ENCODE results near the gene SELENOK. TPM values are rescaled to one million over a fixed set of nuclear protein-coding genes. Genes with fewer than 3 reads are reported as not detected.

SELENOK gene
- total RNA-seq, 1 donor from 2014 or later, result 20.4 TPM

GRCh38 chr3:53884623-53885022 is 7.0 kb downstream of the SELENOK start:
- DNase-seq (ENCODE audit: extremely low read depth, low read depth, low spot score), result no peak

GRCh38 chr3:53883008-53883407 is 8.7 kb downstream of the SELENOK start:
- DNase-seq (ENCODE audit: extremely low read depth, low read depth, low spot score), result no peak

GRCh38 chr3:53881691-53882593 is 9.7 kb downstream of the SELENOK start, which contains the start of gene ACTR8:
TSS of gene ACTR8 (minus strand) at chr3:53882152. CDS start at chr3:53882101, 51 bp downstream.
- no peak for DNase-seq (ENCODE audit: extremely low read depth, low read depth, low spot score)

GRCh38 chr3:53880396-53881345 is 11.0 kb downstream of the SELENOK start:
- no peak for DNase-seq (ENCODE audit: extremely low read depth, low read depth, low spot score)

GRCh38 chr3:53865732-53866499 is 25.7 kb downstream of the SELENOK start:
- no peak for DNase-seq (ENCODE audit: extremely low read depth, low read depth, low spot score)

- no peak for DNase-seq (ENCODE audit: extremely low read depth, low read depth, low spot score)
Observed at GRCh38 chr3:53863145-53863544, 28.5 kb downstream of the SELENOK start.

- no peak for DNase-seq (ENCODE audit: extremely low read depth, low read depth, low spot score)
Observed at GRCh38 chr3:53862241-53862640, 29.4 kb downstream of the SELENOK start.

GRCh38 chr3:53860196-53860595 is 31.5 kb downstream of the SELENOK start:
- DNase-seq (ENCODE audit: extremely low read depth, low read depth, low spot score), result no peak

- no peak for DNase-seq (ENCODE audit: extremely low read depth, low read depth, low spot score)
Observed at GRCh38 chr3:53859178-53859577, 32.5 kb downstream of the SELENOK start.

- DNase-seq (ENCODE audit: extremely low read depth, low read depth, low spot score), result no peak
Observed at GRCh38 chr3:53858096-53858741, 33.4 kb downstream of the SELENOK start.

GRCh38 chr3:53856964-53857363 is 34.7 kb downstream of the SELENOK start:
- no peak for DNase-seq (ENCODE audit: extremely low read depth, low read depth, low spot score)

- no peak for DNase-seq (ENCODE audit: extremely low read depth, low read depth, low spot score)
Observed at GRCh38 chr3:53850895-53851294, 40.8 kb downstream of the SELENOK start.

GRCh38 chr3:53849916-53850315 is 41.7 kb downstream of the SELENOK start:
- no peak for DNase-seq (ENCODE audit: extremely low read depth, low read depth, low spot score)

- no peak for DNase-seq (ENCODE audit: extremely low read depth, low read depth, low spot score)
Observed at GRCh38 chr3:53846851-53847155, 44.9 kb downstream of the SELENOK start.

GRCh38 chr3:53846134-53846850 is 45.4 kb downstream of the SELENOK start, which contains the start of the genes CHDH and IL17RB:
TSS of gene CHDH (minus strand) at chr3:53846419. CDS start at chr3:53824008, 22,411 bp downstream.
TSS of gene IL17RB (plus strand) at chr3:53846568. CDS start at chr3:53846589, 21 bp downstream.
- DNase-seq (ENCODE audit: extremely low read depth, low read depth, low spot score), result no peak

- no peak for DNase-seq (ENCODE audit: extremely low read depth, low read depth, low spot score)
Observed at GRCh38 chr3:53845881-53846133, 45.9 kb downstream of the SELENOK start.

- no peak for DNase-seq (ENCODE audit: extremely low read depth, low read depth, low spot score)
Observed at GRCh38 chr3:53845103-53845880, 46.4 kb downstream of the SELENOK start.

- no peak for DNase-seq (ENCODE audit: extremely low read depth, low read depth, low spot score)
Observed at GRCh38 chr3:53844262-53845102, 47.2 kb downstream of the SELENOK start.
